ENCODE data around the gene PTPRN2.

PTPRN2 gene

GRCh38 chr7:158102897-158103296 lies 484.7 kb downstream of the PTPRN2 start:
- DNase-seq: no peak

GRCh38 chr7:158101821-158102450 lies 485.7 kb downstream of the PTPRN2 start:
- DNase-seq: no peak

GRCh38 chr7:158098125-158099030 lies 489.2 kb downstream of the PTPRN2 start:
- DNase-seq: no peak

- no peak for DNase-seq
Measured at GRCh38 chr7:158097453-158098124, 490.0 kb downstream of the PTPRN2 start.

GRCh38 chr7:158097106-158097452 lies 490.5 kb downstream of the PTPRN2 start:
- no peak for DNase-seq

GRCh38 chr7:158096582-158096981 lies 491.0 kb downstream of the PTPRN2 start:
- DNase-seq: no peak

GRCh38 chr7:158094671-158095226 lies 492.9 kb downstream of the PTPRN2 start:
- no peak for DNase-seq

GRCh38 chr7:158094046-158094445 lies 493.6 kb downstream of the PTPRN2 start:
- DNase-seq: no peak

- DNase-seq: no peak
Measured at GRCh38 chr7:158093156-158093796, 494.3 kb downstream of the PTPRN2 start.

GRCh38 chr7:158087196-158087595 lies 500.4 kb downstream of the PTPRN2 start:
- DNase-seq: no peak

GRCh38 chr7:158085741-158086695 lies 501.6 kb downstream of the PTPRN2 start:
- DNase-seq: no peak

GRCh38 chr7:158084555-158084954 lies 503.1 kb downstream of the PTPRN2 start:
- DNase-seq: no peak

- no peak for DNase-seq
Measured at GRCh38 chr7:158083526-158084310, 503.9 kb downstream of the PTPRN2 start.

GRCh38 chr7:158082761-158083160 lies 504.9 kb downstream of the PTPRN2 start:
- DNase-seq: no peak

- DNase-seq: no peak
Measured at GRCh38 chr7:158080899-158081445, 506.7 kb downstream of the PTPRN2 start.

- no peak for DNase-seq
Measured at GRCh38 chr7:158077934-158078910, 509.4 kb downstream of the PTPRN2 start.

- no peak for DNase-seq
Measured at GRCh38 chr7:158077151-158077840, 510.3 kb downstream of the PTPRN2 start.

- DNase-seq: no peak
Measured at GRCh38 chr7:158076656-158077055, 511.0 kb downstream of the PTPRN2 start.

GRCh38 chr7:158076215-158076614 lies 511.4 kb downstream of the PTPRN2 start:
- DNase-seq: no peak
